NCI-H146 treated with DMSO at 0.1 percent for 48 hours (cell line): Measurements from ENCODE around the gene TPX2.
A peak's percentile ranks its signal among the peaks of the same experiment; 100 is the strongest.

Experiments used
- DNase-seq: peaks from one replicate; lab custom pipeline; 2025; ENCODE audit not compliant: unreplicated experiment; lab: John Stamatoyannopoulos, UW

Gene TPX2

GRCh38 chr20:31830406-31830981 lies 91.4 kb downstream of the TPX2 start:
- DNase-seq = no peak

GRCh38 chr20:31831211-31831610 lies 92.1 kb downstream of the TPX2 start:
- DNase-seq = no peak

GRCh38 chr20:31831771-31832306 lies 92.7 kb downstream of the TPX2 start:
- DNase-seq = no peak

GRCh38 chr20:31833130-31833930 lies 94.2 kb downstream of the TPX2 start:
- DNase-seq = peak; percentile 33

GRCh38 chr20:31833931-31834521 lies 94.9 kb downstream of the TPX2 start:
- no peak for DNase-seq

GRCh38 chr20:31835554-31835953 lies 96.5 kb downstream of the TPX2 start:
- no peak for DNase-seq

GRCh38 chr20:31835977-31836852 lies 97.1 kb downstream of the TPX2 start:
- no peak for DNase-seq

GRCh38 chr20:31836853-31837608 lies 97.9 kb downstream of the TPX2 start:
- no peak for DNase-seq

GRCh38 chr20:31837896-31838397 lies 98.9 kb downstream of the TPX2 start:
- DNase-seq = no peak

- DNase-seq = no peak
Measured at GRCh38 chr20:31838646-31839292, 99.7 kb downstream of the TPX2 start.

GRCh38 chr20:31839782-31840487 lies 100.8 kb downstream of the TPX2 start:
- no peak for DNase-seq

GRCh38 chr20:31840906-31841816 lies 102.1 kb downstream of the TPX2 start:
- no peak for DNase-seq

GRCh38 chr20:31841928-31842327 lies 102.8 kb downstream of the TPX2 start:
- no peak for DNase-seq

- no peak for DNase-seq
Measured at GRCh38 chr20:31842471-31843157, 103.5 kb downstream of the TPX2 start.

- no peak for DNase-seq
Measured at GRCh38 chr20:31843288-31843687, 104.2 kb downstream of the TPX2 start.

- no peak for DNase-seq
Measured at GRCh38 chr20:31843881-31844280, 104.8 kb downstream of the TPX2 start.

- no peak for DNase-seq
Measured at GRCh38 chr20:31844737-31845299, 105.7 kb downstream of the TPX2 start.
